ENCODE data around the gene ZNF275.

The ZNF275 gene

GRCh38 chrX:153357877-153358276 lies 23.9 kb downstream of the ZNF275 start:
- DNase-seq, result no peak
- TF ChIP-seq POLR2A (IDR thresholded peaks at IDR 0.05; ENCODE audit: low read length) (no peak), GATA1 (IDR thresholded peaks at IDR 0.05; ENCODE audit: low read depth, low read length) (no peak)

- TF ChIP-seq GATA1 (IDR thresholded peaks at IDR 0.05; ENCODE audit: low read depth, low read length), result no peak
- no peak for TF ChIP-seq POLR2A (IDR thresholded peaks at IDR 0.05; ENCODE audit: low read length)
- DNase-seq, result no peak
Measured at GRCh38 chrX:153361781-153362397, 27.9 kb downstream of the ZNF275 start.

- DNase-seq, result no peak
- no peak for TF ChIP-seq GATA1 (IDR thresholded peaks at IDR 0.05; ENCODE audit: low read depth, low read length)
- TF ChIP-seq POLR2A (IDR thresholded peaks at IDR 0.05; ENCODE audit: low read length), result no peak
Measured at GRCh38 chrX:153365670-153366069, 31.7 kb downstream of the ZNF275 start.

GRCh38 chrX:153366119-153366518 lies 32.2 kb downstream of the ZNF275 start:
- TF ChIP-seq POLR2A (IDR thresholded peaks at IDR 0.05; ENCODE audit: low read length) (no peak), GATA1 (IDR thresholded peaks at IDR 0.05; ENCODE audit: low read depth, low read length) (no peak)
- DNase-seq, result no peak

GRCh38 chrX:153366878-153367538 lies 33.1 kb downstream of the ZNF275 start:
- TF ChIP-seq GATA1 (IDR thresholded peaks at IDR 0.05; ENCODE audit: low read depth, low read length) (no peak), POLR2A (IDR thresholded peaks at IDR 0.05; ENCODE audit: low read length) (no peak)
- no peak for DNase-seq

- TF ChIP-seq GATA1 (IDR thresholded peaks at IDR 0.05; ENCODE audit: low read depth, low read length) (no peak), POLR2A (IDR thresholded peaks at IDR 0.05; ENCODE audit: low read length) (no peak)
- DNase-seq, result no peak
Measured at GRCh38 chrX:153370293-153371055, 36.5 kb downstream of the ZNF275 start.

- no peak for TF ChIP-seq POLR2A (IDR thresholded peaks at IDR 0.05; ENCODE audit: low read length)
- TF ChIP-seq GATA1 (IDR thresholded peaks at IDR 0.05; ENCODE audit: low read depth, low read length), result no peak
- no peak for DNase-seq
Measured at GRCh38 chrX:153371256-153371655, 37.3 kb downstream of the ZNF275 start.

- TF ChIP-seq POLR2A (IDR thresholded peaks at IDR 0.05; ENCODE audit: low read length), result no peak
- TF ChIP-seq GATA1 (IDR thresholded peaks at IDR 0.05; ENCODE audit: low read depth, low read length), result no peak
- no peak for DNase-seq
Measured at GRCh38 chrX:153372949-153373348, 39.0 kb downstream of the ZNF275 start.

- DNase-seq, result no peak
Measured at GRCh38 chrX:153374426-153374825, 40.5 kb downstream of the ZNF275 start.

GRCh38 chrX:153375571-153375970 lies 41.6 kb downstream of the ZNF275 start:
- no peak for DNase-seq
- TF ChIP-seq GATA1 (IDR thresholded peaks at IDR 0.05; ENCODE audit: low read depth, low read length), result no peak

More at GRCh38 chrX:153374426-153374825, 40.5 kb downstream of the ZNF275 start:
- no peak for TF ChIP-seq POLR2A (IDR thresholded peaks at IDR 0.05; ENCODE audit: low read length)
- no peak for TF ChIP-seq GATA1 (IDR thresholded peaks at IDR 0.05; ENCODE audit: low read depth, low read length)

- DNase-seq, result no peak
Measured at GRCh38 chrX:153377727-153378126, 43.8 kb downstream of the ZNF275 start.

GRCh38 chrX:153378607-153379006 lies 44.7 kb downstream of the ZNF275 start:
- no peak for TF ChIP-seq GATA1 (IDR thresholded peaks at IDR 0.05; ENCODE audit: low read depth, low read length)
- TF ChIP-seq POLR2A (IDR thresholded peaks at IDR 0.05; ENCODE audit: low read length), result no peak
- no peak for DNase-seq

More at GRCh38 chrX:153377727-153378126, 43.8 kb downstream of the ZNF275 start:
- TF ChIP-seq GATA1 (IDR thresholded peaks at IDR 0.05; ENCODE audit: low read depth, low read length) (no peak), POLR2A (IDR thresholded peaks at IDR 0.05; ENCODE audit: low read length) (no peak)

- no peak for TF ChIP-seq GATA1 (IDR thresholded peaks at IDR 0.05; ENCODE audit: low read depth, low read length)
- TF ChIP-seq POLR2A (IDR thresholded peaks at IDR 0.05; ENCODE audit: low read length), result no peak
- DNase-seq, result no peak
Measured at GRCh38 chrX:153379508-153379907, 45.6 kb downstream of the ZNF275 start.

GRCh38 chrX:153379971-153380581 lies 46.1 kb downstream of the ZNF275 start:
- TF ChIP-seq GATA1 (IDR thresholded peaks at IDR 0.05; ENCODE audit: low read depth, low read length) (no peak), POLR2A (IDR thresholded peaks at IDR 0.05; ENCODE audit: low read length) (no peak)
- DNase-seq, result peak; percentile 1 to 24

Measured in erythroblast (primary cell).